Measurements from ENCODE around the gene DRICH1.

GRCh38 chr22:23579870-23580575 lies 52.1 kb downstream of the DRICH1 start, which contains the start of gene IGLL1:
- TF ChIP-seq TAF1 (IDR thresholded peaks at IDR 0.05; ENCODE audit: low read depth, low read length) (no peak), POU2F2 (IDR thresholded peaks at IDR 0.05; ENCODE audit: low read depth, low read length) (no peak), POLR2A (IDR thresholded peaks at IDR 0.05; ENCODE audit: low read depth, low read length) (no peak), POLR2AphosphoS5 (IDR thresholded peaks at IDR 0.05; ENCODE audit: low read depth, low read length) (no peak)
